NCI-H748 (cell line): ENCODE data around the gene DIS3L2.

ENCODE experiments used
- DNase-seq: peaks from one replicate; lab custom pipeline; 2025; ENCODE audit not compliant: unreplicated experiment; lab: John Stamatoyannopoulos, UW

The DIS3L2 gene, protein sequence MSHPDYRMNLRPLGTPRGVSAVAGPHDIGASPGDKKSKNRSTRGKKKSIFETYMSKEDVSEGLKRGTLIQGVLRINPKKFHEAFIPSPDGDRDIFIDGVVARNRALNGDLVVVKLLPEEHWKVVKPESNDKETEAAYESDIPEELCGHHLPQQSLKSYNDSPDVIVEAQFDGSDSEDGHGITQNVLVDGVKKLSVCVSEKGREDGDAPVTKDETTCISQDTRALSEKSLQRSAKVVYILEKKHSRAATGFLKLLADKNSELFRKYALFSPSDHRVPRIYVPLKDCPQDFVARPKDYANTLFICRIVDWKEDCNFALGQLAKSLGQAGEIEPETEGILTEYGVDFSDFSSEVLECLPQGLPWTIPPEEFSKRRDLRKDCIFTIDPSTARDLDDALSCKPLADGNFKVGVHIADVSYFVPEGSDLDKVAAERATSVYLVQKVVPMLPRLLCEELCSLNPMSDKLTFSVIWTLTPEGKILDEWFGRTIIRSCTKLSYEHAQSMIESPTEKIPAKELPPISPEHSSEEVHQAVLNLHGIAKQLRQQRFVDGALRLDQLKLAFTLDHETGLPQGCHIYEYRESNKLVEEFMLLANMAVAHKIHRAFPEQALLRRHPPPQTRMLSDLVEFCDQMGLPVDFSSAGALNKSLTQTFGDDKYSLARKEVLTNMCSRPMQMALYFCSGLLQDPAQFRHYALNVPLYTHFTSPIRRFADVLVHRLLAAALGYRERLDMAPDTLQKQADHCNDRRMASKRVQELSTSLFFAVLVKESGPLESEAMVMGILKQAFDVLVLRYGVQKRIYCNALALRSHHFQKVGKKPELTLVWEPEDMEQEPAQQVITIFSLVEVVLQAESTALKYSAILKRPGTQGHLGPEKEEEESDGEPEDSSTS

DNA sequence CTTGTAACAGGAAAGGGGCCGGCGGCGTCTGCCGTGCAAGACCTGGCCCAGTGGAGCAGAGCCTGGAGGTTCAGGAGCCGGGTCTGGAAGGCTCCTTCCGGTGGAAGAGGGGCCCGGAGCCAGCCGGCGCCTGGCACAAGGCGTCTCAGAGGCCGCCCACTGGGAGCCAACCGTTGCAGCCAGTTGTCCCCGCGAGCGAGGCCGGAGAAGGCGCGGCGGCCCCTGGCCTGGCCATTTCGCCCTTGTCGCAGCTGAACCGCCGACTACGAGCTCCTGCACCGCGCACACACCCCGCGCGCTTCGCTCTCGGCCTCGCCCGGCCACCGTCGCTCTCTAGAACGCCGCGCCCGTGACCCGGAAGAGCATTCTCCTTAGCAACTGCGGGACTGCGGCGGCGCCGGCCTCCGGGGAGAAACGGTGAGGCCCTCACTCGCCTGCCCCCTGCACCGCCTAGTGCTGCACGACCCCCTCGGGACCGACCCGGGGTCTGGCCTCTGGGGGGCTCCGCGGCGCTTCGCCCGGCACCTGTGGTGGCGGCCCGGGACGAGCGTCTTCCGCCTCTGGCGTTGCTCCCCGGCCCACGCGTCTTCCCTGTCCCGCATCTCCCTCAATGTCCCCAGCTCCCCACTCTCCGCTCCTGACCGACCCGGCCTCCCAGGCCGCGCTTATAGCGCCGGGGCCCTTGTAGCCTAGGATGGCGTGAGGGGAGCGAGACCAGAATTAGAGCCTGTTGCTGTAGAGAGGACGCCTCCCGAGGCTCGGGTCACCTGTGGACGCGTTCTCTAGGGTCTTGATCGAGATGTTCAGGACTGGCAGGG lies at the start of gene DIS3L2:
TSS of gene DIS3L2 (plus strand) at position 365 of the 818 bp plus-strand sequence. CDS start 53,215 bp downstream, outside the sequence.
- DNase-seq = peak; percentile 88

DNA sequence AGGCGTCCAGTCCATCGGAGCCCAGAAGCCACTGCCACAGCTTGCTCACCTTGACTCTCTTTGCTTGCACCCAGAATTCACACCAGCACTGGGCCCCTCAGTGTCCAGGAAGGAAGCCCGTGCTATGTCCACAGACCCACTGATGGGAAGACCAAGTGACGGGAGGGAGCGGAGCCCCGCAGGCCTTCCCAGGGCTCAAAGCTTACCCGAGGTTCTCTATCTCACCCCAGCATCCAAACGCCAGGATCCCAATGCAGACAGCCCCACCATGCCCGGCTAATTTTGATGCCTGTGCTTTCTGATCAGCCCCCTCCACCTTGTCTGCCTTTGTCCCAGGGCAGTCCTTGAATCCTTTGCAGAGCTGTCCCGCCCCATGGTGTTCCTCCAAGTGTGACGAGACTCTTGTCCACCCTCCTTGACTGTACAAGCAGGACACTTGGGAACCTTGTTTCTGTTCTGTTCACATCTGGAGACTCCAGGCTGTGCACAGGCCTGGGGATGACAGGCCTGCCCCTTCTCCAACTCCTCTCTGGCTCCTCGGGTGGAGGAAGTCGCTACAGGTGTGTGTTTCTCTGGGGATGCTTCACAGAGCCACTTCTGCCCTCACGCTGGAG lies 47.3 kb upstream of the DIS3L2 start:
- DNase-seq = no peak

GRCh38 chr2:231917280-231918066 lies 44.0 kb upstream of the DIS3L2 start:
- no peak for DNase-seq

GRCh38 chr2:231918501-231919330 lies 42.8 kb upstream of the DIS3L2 start:
- DNase-seq = no peak

GRCh38 chr2:231919341-231920035 lies 42.0 kb upstream of the DIS3L2 start:
- no peak for DNase-seq

GRCh38 chr2:231920366-231920765 lies 41.1 kb upstream of the DIS3L2 start:
- DNase-seq = no peak

DNA sequence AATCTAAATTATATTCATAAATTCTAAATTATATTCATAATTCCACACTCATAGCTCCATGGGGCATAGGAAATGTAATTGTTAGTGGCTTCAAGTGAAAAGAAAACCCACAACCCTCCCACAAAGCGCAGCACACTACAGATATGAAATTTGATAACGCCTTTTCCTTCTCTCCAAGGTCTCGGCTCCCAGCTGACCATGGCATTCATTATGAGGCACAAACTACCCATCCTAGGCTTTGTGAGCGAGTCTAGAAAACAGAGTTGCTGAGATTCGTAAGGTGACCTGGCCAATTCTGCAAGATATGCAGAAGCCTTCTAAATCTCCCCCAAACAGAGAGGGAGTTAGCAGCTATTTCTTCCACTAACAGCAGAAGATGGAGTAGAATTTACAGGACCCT lies 40.7 kb upstream of the DIS3L2 start:
- DNase-seq = no peak

- DNase-seq = no peak
These were observed 39.1 kb upstream of the DIS3L2 start for GRCh38 chr2:231922311-231923009.

GRCh38 chr2:231923010-231923344 lies 38.5 kb upstream of the DIS3L2 start:
- DNase-seq = no peak

GRCh38 chr2:231923951-231924888 lies 37.3 kb upstream of the DIS3L2 start:
- peak; percentile 36 for DNase-seq

DNA sequence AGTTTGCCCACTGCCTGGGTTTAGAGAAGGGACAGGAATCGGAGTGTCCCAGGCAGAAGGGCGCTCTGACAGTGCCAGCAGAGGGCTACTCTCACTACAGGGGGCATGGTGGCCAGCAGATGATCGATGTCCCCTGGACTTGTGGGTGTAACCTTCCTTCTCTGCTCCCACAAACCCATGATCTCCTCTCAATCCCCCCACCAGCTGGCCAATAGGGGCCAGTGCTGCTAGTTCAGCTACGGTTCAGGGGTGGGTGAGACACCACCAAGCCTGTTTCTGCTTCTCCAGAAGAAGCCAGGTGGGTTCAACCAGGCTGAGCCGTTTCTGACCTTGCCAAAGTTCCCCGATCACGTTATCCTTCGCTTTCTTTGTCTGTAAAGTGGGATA lies 36.6 kb upstream of the DIS3L2 start:
- no peak for DNase-seq

GRCh38 chr2:231925303-231926179 lies 36.0 kb upstream of the DIS3L2 start:
- peak; percentile 82 for DNase-seq

GRCh38 chr2:231926180-231926741 lies 35.3 kb upstream of the DIS3L2 start, which contains the start of gene NPPC:
Gene NPPC (minus strand): TSS chr2:231926396. CDS start chr2:231926249, 147 bp downstream.
- peak; percentile 83 for DNase-seq

DNA sequence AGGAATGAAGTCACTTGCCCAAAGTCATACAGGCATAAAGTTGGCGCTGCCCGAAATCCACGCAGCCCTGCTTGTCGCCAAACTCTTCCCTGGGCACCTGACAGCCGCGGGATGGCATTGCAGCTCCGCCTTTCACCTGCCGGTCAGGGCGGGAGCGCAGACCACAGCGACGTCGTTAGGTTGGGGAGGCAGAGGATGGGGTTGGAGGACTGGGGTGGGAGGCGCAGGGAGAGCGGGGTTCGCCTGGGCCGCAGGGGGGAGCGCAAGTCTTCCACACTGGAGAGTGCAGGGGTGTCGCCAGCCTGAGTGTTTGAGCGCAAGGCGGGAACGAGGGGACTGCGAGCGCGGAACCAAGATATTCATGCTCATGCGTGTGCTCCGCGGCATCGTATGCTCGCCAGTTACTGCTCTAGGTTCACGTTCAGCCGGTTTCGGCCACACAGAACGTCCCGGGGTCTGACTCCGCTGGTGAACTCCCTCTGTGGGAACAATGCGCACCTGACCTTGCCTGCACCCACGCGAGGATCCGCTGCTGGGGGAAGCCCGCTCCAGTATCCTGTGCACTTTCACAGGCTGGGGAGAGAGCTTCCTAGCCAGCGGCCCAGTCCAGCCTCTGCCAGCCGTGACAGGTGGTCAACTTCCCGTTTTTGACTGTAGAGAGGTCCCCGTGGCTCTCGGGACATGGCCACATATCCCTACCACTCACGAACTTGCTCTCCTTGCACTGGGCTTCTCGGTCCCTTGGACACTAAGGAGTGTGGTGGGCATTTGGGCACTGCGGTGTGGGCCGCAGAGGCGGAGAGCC lies 34.5 kb upstream of the DIS3L2 start:
- peak; percentile 74 for DNase-seq

- DNase-seq = no peak
These were observed 34.0 kb upstream of the DIS3L2 start for GRCh38 chr2:231927566-231927890.
